C4-2B (cell line): ENCODE measurements around the gene SUPT4H1.

Experiments used
- H3K27ac ChIP-seq: fragments of 450-650 bp; 2 replicates; pipeline ENCODE4 v1.5.1; 2017
- CTCF ChIP-seq: fragments of 450-650 bp; conservative IDR thresholded peaks from 2 replicates; pipeline ENCODE4 v1.5.1; 2017; ENCODE audit warnings: mild to moderate bottlenecking
- ZFX ChIP-seq: fragments of 450-650 bp; IDR thresholded peaks from 2 replicates; pipeline ENCODE4 v1.6.1; 2017

SUPT4H1 gene

DNA sequence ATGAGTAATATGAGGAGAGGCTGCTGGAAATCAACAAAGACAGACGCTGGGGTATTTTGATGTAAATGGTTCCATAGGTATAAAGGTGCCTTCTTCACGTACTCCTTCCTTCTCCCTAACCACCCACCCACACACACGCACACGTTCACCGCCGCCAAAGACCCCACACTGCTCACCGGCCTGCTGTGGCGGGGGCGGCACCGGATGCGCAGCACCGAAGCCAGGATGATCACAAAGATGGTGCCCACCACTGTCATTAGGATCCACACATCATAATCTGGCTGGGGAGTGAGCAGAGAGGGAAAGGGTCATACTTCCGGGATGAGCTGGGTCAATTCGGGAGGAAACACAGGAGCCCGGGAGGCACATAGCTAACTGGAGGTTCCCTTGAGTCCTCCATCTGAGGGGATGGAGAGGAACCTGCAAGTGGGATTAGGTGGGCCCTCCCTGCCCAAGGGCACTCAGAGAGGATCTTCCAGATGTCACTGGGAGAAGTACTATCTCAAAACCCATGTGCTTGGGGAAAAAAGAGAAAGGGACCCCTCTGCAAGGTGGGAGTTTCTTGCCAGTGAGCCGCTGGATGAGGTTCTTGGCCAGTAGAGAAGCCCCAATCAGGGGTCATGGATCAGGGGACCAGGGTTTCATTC, 10.5 kb upstream of the SUPT4H1 start:
- TF ChIP-seq ZFX (no peak), CTCF (no peak)
- H3K27ac ChIP-seq = no peak overlapping the region

DNA sequence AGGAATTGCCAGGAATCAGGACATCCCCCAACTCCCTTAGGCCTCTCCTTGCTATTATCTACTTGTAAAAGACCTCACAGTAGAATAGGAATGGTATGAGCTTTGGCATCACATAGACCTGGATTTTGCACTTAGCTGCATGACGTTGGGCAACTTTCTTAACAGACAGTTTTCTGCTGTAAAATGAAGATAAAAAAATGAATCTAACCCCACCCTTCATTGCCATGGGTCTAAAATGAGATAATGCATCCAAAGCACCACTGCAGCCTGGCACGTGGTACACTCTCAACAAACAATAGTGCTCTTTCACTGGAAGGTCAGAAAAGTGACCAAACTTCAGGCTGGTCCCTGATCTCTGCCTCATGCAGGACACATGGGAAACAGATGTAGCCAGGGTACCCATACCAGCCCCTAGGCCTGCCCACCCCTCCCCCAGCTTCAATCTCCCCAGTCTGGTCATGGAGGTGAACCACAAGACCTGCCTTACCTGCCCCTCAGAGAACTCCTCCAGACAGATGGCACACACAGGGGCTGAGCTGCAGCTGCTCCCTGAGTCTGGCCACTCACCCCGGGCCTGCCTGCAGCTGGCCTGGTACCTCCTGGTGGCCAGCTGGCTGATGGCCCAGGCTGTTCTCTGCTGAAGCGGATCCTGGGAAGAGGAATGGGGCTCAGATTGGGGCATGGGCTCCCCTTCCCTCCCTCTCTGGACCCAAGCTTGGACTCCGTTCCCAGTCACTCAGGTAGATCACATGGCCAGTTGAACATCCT, 8.5 kb upstream of the SUPT4H1 start:
- H3K27ac ChIP-seq = no peak overlapping the region
- TF ChIP-seq ZFX (no peak), CTCF (no peak)

- no peak for TF ChIP-seq CTCF
Measured at GRCh38 chr17:58358408-58359172, 6.6 kb upstream of the SUPT4H1 start.

GRCh38 chr17:58357312-58358297, 5.6 kb upstream of the SUPT4H1 start:
- no peak overlapping the region for H3K27ac ChIP-seq
- no peak for TF ChIP-seq CTCF
- TF ChIP-seq ZFX = no peak

More at GRCh38 chr17:58358408-58359172, 6.6 kb upstream of the SUPT4H1 start:
- H3K27ac ChIP-seq = no peak overlapping the region

DNA sequence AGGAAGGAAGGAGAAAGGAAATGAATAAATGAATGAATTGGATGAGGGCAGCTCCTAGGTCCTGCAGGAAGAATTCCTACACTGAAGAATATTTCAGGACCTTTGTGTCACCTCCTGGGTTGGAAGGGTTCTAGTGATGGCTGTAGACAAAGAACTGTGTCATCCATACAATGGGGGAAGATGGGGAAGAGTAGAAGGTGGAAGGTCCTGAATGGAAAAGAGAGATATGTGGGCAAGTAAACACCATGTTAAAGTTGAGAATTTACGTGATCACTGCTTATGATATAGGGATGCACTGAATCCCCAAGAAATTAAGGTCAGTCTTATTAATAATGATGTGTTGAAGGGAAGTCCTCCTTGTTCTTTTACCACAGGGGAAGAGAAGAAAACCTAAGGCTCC, 4.2 kb upstream of the SUPT4H1 start:
- H3K27ac ChIP-seq = no peak overlapping the region
- TF ChIP-seq ZFX = no peak
- TF ChIP-seq CTCF = no peak

GRCh38 chr17:58354541-58355216, 2.7 kb upstream of the SUPT4H1 start:
- TF ChIP-seq ZFX (no peak), CTCF (no peak)
- no peak overlapping the region for H3K27ac ChIP-seq
